ENCODE data around the gene CSRP1. TPM values are rescaled to one million over a fixed set of nuclear protein-coding genes. Genes with fewer than 3 reads are reported as not detected.

CSRP1 gene
- total and polyA plus RNA-seq, 9 of the 15 experiments (the other 6 are each of a cell fraction or from before 2014, with no cell fraction given), result 6.8 to 39.4 (median 23.7) TPM

DNA sequence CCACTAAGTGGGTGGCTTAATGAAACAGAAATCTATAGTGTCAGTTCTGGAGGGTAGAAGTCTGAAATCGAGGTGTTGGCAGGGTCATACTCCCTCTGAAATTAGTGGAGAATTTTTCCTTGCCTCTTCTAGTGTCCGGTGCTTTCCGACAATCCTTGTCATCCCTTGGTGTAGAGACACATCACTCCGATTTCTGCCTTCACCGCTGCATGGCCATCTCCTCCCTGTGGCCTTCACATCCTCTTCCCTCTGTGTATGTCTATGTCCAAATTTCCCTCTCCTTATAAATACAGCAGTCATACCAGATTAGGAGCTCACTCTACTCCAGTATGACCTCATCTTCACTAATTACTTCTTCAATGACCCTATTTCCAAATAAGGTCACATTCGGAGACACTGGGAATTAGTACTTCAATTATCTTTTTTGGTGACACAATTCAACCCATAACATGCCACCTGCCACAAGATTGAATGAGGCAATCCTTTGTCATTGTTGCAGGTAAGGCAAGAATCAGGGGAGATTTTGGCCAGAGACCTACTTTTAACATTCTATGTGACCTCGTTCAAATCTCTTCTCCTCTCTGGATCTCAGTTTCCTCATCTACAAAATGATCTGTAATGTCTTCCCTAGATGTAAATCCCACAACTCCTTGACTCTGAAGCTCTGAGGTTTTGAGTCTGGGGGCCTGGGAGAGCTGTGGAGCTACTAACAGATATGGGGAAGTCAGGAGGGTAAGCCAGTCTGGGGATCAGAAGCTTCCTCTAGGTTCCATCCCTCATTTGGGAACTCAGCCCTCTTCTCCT lies 48.1 kb upstream of the CSRP1 start (continued):
- TF ChIP-seq, protein P1, sequence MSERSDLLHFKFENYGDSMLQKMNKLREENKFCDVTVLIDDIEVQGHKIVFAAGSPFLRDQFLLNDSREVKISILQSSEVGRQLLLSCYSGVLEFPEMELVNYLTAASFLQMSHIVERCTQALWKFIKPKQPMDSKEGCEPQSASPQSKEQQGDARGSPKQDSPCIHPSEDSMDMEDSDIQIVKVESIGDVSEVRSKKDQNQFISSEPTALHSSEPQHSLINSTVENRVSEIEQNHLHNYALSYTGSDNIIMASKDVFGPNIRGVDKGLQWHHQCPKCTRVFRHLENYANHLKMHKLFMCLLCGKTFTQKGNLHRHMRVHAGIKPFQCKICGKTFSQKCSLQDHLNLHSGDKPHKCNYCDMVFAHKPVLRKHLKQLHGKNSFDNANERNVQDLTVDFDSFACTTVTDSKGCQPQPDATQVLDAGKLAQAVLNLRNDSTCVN (CRISPR knock-in tag; IDR thresholded peaks at IDR 0.05), result peak; percentile 81; the same call in 1 of the 2 replicates
- TF ChIP-seq ZEB2 (IDR thresholded peaks at IDR 0.05), result peak; percentile 38; the same call in 1 of the 2 replicates
- TF ChIP-seq ZNF146 (CRISPR knock-in tag; IDR thresholded peaks at IDR 0.05; ENCODE audit: unreplicated experiment), result no peak
- no peak for TF ChIP-seq ESRRA (IDR thresholded peaks at IDR 0.05; ENCODE audit: borderline replicate concordance, low read depth)
- TF ChIP-seq RBM22 (IDR thresholded peaks at IDR 0.05; ENCODE audit: low read depth, low read length, poor library complexity, severe bottlenecking), result no peak
- TF ChIP-seq PHB2 (IDR thresholded peaks at IDR 0.05; ENCODE audit: low read depth), result no peak
- no peak for TF ChIP-seq RCOR1 (IDR thresholded peaks at IDR 0.05; ENCODE audit: borderline replicate concordance in 1 of 2, low read depth in 2 of 2, low read length in 2 of 2)
- TF ChIP-seq DMBX1 (CRISPR knock-in tag; IDR thresholded peaks at IDR 0.05; ENCODE audit: borderline replicate concordance), result no peak
- no peak for TF ChIP-seq CCAR2 (IDR thresholded peaks at IDR 0.05; ENCODE audit: low read depth, low read length)
- TF ChIP-seq NFE2 (IDR thresholded peaks at IDR 0.05; ENCODE audit: low read depth), result no peak
- TF ChIP-seq MCM2 (IDR thresholded peaks at IDR 0.05; ENCODE audit: low read depth), result no peak
- TF ChIP-seq ZNF324 (CRISPR knock-in tag; IDR thresholded peaks at IDR 0.05), result no peak
- TF ChIP-seq RHOXF2B (CRISPR knock-in tag; conservative IDR thresholded peaks at IDR 0.05), result no peak
- no peak for TF ChIP-seq ZNF165 (CRISPR knock-in tag; IDR thresholded peaks at IDR 0.05; ENCODE audit: borderline replicate concordance)
- TF ChIP-seq ARNT (IDR thresholded peaks at IDR 0.05), result no peak
- TF ChIP-seq, protein P2, sequence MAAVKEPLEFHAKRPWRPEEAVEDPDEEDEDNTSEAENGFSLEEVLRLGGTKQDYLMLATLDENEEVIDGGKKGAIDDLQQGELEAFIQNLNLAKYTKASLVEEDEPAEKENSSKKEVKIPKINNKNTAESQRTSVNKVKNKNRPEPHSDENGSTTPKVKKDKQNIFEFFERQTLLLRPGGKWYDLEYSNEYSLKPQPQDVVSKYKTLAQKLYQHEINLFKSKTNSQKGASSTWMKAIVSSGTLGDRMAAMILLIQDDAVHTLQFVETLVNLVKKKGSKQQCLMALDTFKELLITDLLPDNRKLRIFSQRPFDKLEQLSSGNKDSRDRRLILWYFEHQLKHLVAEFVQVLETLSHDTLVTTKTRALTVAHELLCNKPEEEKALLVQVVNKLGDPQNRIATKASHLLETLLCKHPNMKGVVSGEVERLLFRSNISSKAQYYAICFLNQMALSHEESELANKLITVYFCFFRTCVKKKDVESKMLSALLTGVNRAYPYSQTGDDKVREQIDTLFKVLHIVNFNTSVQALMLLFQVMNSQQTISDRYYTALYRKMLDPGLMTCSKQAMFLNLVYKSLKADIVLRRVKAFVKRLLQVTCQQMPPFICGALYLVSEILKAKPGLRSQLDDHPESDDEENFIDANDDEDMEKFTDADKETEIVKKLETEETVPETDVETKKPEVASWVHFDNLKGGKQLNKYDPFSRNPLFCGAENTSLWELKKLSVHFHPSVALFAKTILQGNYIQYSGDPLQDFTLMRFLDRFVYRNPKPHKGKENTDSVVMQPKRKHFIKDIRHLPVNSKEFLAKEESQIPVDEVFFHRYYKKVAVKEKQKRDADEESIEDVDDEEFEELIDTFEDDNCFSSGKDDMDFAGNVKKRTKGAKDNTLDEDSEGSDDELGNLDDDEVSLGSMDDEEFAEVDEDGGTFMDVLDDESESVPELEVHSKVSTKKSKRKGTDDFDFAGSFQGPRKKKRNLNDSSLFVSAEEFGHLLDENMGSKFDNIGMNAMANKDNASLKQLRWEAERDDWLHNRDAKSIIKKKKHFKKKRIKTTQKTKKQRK (IDR thresholded peaks at IDR 0.05; ENCODE audit: borderline replicate concordance, low read depth, low read length), result no peak
- no peak for TF ChIP-seq PRPF4 (IDR thresholded peaks at IDR 0.05; ENCODE audit: insufficient read depth, low read depth, low read length, poor library complexity, severe bottlenecking)
- TF ChIP-seq KLF1 (tag; IDR thresholded peaks at IDR 0.05), result no peak
- TF ChIP-seq ZNF583 (CRISPR knock-in tag; IDR thresholded peaks at IDR 0.05), result no peak
- TF ChIP-seq TCF7L2 (IDR thresholded peaks at IDR 0.05; ENCODE audit: low read depth, low read length), result no peak
- TF ChIP-seq SRSF9 (IDR thresholded peaks at IDR 0.05; ENCODE audit: borderline replicate concordance, low read depth, low read length), result no peak
- no peak for TF ChIP-seq L3MBTL2 (IDR thresholded peaks at IDR 0.05)
- TF ChIP-seq KLF16 (IDR thresholded peaks at IDR 0.05), result no peak
